Suprapubic skin (tissue), 4 donors: ENCODE results near the gene SMIM3.

Experiments used
- CTCF ChIP-seq, 2 donors: fragments of 200-600 bp in 1 of 2; fragments of 450-650 bp in 1 of 2; sonication (generic) in 1 of 2; IDR thresholded peaks; one replicate each; pipeline ENCODE4 v1.5.1; 2016 to 2019; ENCODE audit warnings: antibody characterized with exemption in 2 of 2, mild to moderate bottlenecking in 1 of 2, moderate library complexity in 1 of 2
- POLR2A ChIP-seq, 2 donors: fragments of 450-650 bp; IDR thresholded peaks; one replicate each; pipeline ENCODE4 v1.6.1; 2017; ENCODE audit warnings: antibody characterized with exemption in 2 of 2, mild to moderate bottlenecking in 2 of 2, moderate library complexity in 2 of 2
- POLR2AphosphoS5 ChIP-seq, 3 donors: sonication (generic); formaldehyde crosslinking; IDR thresholded peaks; one replicate each; pipeline ENCODE4 v1.6.1; 2017; ENCODE audit warnings: antibody characterized with exemption in 3 of 3

- TF ChIP-seq CTCF (IDR thresholded peaks at IDR 0.05) (no peak), POLR2AphosphoS5 (IDR thresholded peaks at IDR 0.05) (no peak), POLR2A (IDR thresholded peaks at IDR 0.05) (no peak)
Observed at GRCh38 chr5:150787656-150788055, 9.1 kb downstream of the SMIM3 start.
